H1 (cell line): ENCODE measurements around the gene PDXP. TPM values are rescaled to one million over a fixed set of nuclear protein-coding genes. Genes with fewer than 3 reads are reported as not detected.

Experiments used
- CTCF ChIA-PET: fragments of 300-600 bp; sonication (Branson Sonifier 250); formaldehyde crosslinking; loops from one replicate; lab custom pipeline; 2021; ENCODE audit not compliant: partially characterized antibody; lab: Charles Lee
- POLR2A ChIA-PET: fragments of 300-600 bp; sonication (Branson Sonifier 250); formaldehyde crosslinking; loops from one replicate; lab custom pipeline; 2021; ENCODE audit warnings: inconsistent platforms; ENCODE audit not compliant: partially characterized antibody; lab: Charles Lee
- DNase-seq, 2 experiments: peaks; one replicate each; pipeline versions ENCODE4 v3.0.0 to v3.0.0-alpha.2; 2010 to 2022; ENCODE audit warnings: low spot score in 2 of 2, low read depth in 1 of 2, mixed read lengths in 1 of 2
- FAIRE-seq: peaks from 2 replicates; lab custom pipeline; 2011; peaks lifted over from hg19 to GRCh38; lab: Jason Lieb, UNC
- H2AFZ ChIP-seq: 2 replicates; pipeline ENCODE4 v1.8.1; 2012; ENCODE audit warnings: low read length, inconsistent platforms
- H2AK5ac ChIP-seq: 2 replicates; pipeline ENCODE4 v1.6.1; 2013; ENCODE audit warnings: low read depth, low read length
- H2BK120ac ChIP-seq: replicated peaks from 2 replicates; pipeline ENCODE3; 2013; ENCODE audit warnings: low read depth, low read length, inconsistent platforms
- H2BK12ac ChIP-seq: 2 replicates; pipeline ENCODE4 v1.6.1; 2013; ENCODE audit warnings: low read depth, low read length
- H2BK15ac ChIP-seq: 2 replicates; pipeline ENCODE4 v1.6.1; 2013; ENCODE audit warnings: low read length
- H2BK20ac ChIP-seq: 2 replicates; pipeline ENCODE4 v1.6.1; 2013; ENCODE audit warnings: low read length
- H2BK5ac ChIP-seq: 2 replicates; pipeline ENCODE4 v1.6.1; 2013; ENCODE audit warnings: low read depth, low read length
- H3K14ac ChIP-seq: 2 replicates; pipeline ENCODE4 v1.6.1; 2013; ENCODE audit warnings: inconsistent platforms; ENCODE audit not compliant: insufficient read length
- H3K18ac ChIP-seq: 2 replicates; pipeline ENCODE4 v1.6.1; 2013; ENCODE audit warnings: low read length; ENCODE audit errors: extremely low read depth
- H3K23ac ChIP-seq: 2 replicates; pipeline ENCODE4 v1.6.1; 2013; ENCODE audit warnings: inconsistent platforms; ENCODE audit not compliant: insufficient read length
- H3K23me2 ChIP-seq: 2 replicates; pipeline ENCODE4 v1.6.1; 2013; ENCODE audit warnings: low read depth, low read length
- H3K27ac ChIP-seq: 2 replicates; pipeline ENCODE4 v1.6.1; 2011; ENCODE audit warnings: low read depth, low read length, inconsistent platforms
- H3K27me3 ChIP-seq, 4 experiments: replicated peaks in 1 of 4; 1 replicate in 1 of 4; 2 replicates in 3 of 4; pipeline versions ENCODE4 v1.6.1 to v1.8.1; 2011 to 2013; ENCODE audit warnings: low read length in 3 of 4, mild to moderate bottlenecking in 3 of 4, inconsistent platforms in 2 of 4, mixed read lengths in 2 of 4, moderate library complexity in 1 of 4; ENCODE audit not compliant: control insufficient read depth in 3 of 4, insufficient read depth in 3 of 4; ENCODE audit errors: extremely low read depth in 1 of 4
- H3K36me3 ChIP-seq, 4 experiments: 2 replicates each; pipeline versions ENCODE4 v1.6.1 to v1.8.1; 2011 to 2013; ENCODE audit warnings: mild to moderate bottlenecking in 4 of 4, low read length in 3 of 4, moderate library complexity in 2 of 4, control low read depth in 1 of 4, inconsistent platforms in 1 of 4; ENCODE audit not compliant: insufficient read depth in 4 of 4, control insufficient read depth in 2 of 4
- H3K4ac ChIP-seq: replicated peaks from 2 replicates; pipeline ENCODE3; 2013; ENCODE audit warnings: low read length, low read depth, mixed read lengths, inconsistent platforms; ENCODE audit not compliant: insufficient read length
- H3K4me1 ChIP-seq, 4 experiments: replicated peaks in 1 of 4; 1 replicate in 1 of 4; 2 replicates in 3 of 4; pipeline versions ENCODE4 v1.6.1 to v1.8.1; 2011 to 2013; ENCODE audit warnings: low read length in 3 of 4, inconsistent platforms in 2 of 4, mixed read lengths in 1 of 4; ENCODE audit not compliant: insufficient read depth in 4 of 4, control insufficient read depth in 3 of 4
- H3K4me2 ChIP-seq, 2 experiments: 2 replicates each; pipeline versions ENCODE4 v1.6.1 to v1.8.1; 2011 to 2013; ENCODE audit warnings: low read depth in 2 of 2, low read length in 2 of 2, control low read depth in 1 of 2, inconsistent platforms in 1 of 2, mild to moderate bottlenecking in 1 of 2; ENCODE audit not compliant: insufficient read depth in 1 of 2
- H3K4me3 ChIP-seq, 4 experiments: fragments of 200-600, 300-600 bp in 1 of 4; sonication (generic), shearing (Covaris generic), sonication (Bioruptor Twin) in 1 of 4; 2 replicates each; pipeline versions ENCODE4 v1.5.1 to v1.8.1; 2011 to 2016; ENCODE audit warnings: low read length in 4 of 4, low read depth in 3 of 4, control low read depth in 2 of 4, inconsistent platforms in 2 of 4, mild to moderate bottlenecking in 2 of 4, mixed read lengths in 1 of 4, moderate library complexity in 1 of 4; ENCODE audit not compliant: insufficient read depth in 2 of 4; ENCODE audit errors: extremely low read depth in 1 of 4
- H3K56ac ChIP-seq: replicated peaks from 2 replicates; pipeline ENCODE3; 2013; ENCODE audit warnings: low read depth, mild to moderate bottlenecking, mixed read lengths, low read length, inconsistent platforms; ENCODE audit not compliant: insufficient read length
- H3K79me1 ChIP-seq: 2 replicates; pipeline ENCODE4 v1.6.1; 2013; ENCODE audit warnings: low read depth, low read length, control low read depth
- H3K79me2 ChIP-seq, 2 experiments: 2 replicates each; pipeline versions ENCODE4 v1.6.1 to v1.8.1; 2012 to 2013; ENCODE audit warnings: low read length in 2 of 2, mild to moderate bottlenecking in 2 of 2, inconsistent platforms in 1 of 2; ENCODE audit not compliant: insufficient read depth in 2 of 2, control insufficient read depth in 1 of 2
- H3K9ac ChIP-seq, 4 experiments: replicated peaks in 1 of 4; 1 replicate in 1 of 4; 2 replicates in 3 of 4; pipeline versions ENCODE4 v1.6.1 to v1.8.1; 2011 to 2013; ENCODE audit warnings: low read depth in 3 of 4, low read length in 3 of 4, control low read depth in 2 of 4, mild to moderate bottlenecking in 2 of 4, moderate library complexity in 2 of 4, inconsistent platforms in 1 of 4; ENCODE audit errors: extremely low read depth in 1 of 4
- H3K9me3 ChIP-seq, 2 experiments: 2 replicates each; pipeline versions ENCODE4 v1.6.1 to v1.8.1; 2012 to 2013; ENCODE audit warnings: mild to moderate bottlenecking in 2 of 2, moderate library complexity in 2 of 2, control low read depth in 1 of 2, inconsistent platforms in 1 of 2, low read depth in 1 of 2, low read length in 1 of 2, mixed read lengths in 1 of 2; ENCODE audit not compliant: insufficient read depth in 2 of 2
- H4K20me1 ChIP-seq, 2 experiments: replicated peaks in 1 of 2; 2 replicates each; pipeline versions ENCODE3 to v1.8.1; 2011 to 2013; ENCODE audit warnings: inconsistent platforms in 2 of 2, low read length in 2 of 2, mild to moderate bottlenecking in 1 of 2; ENCODE audit not compliant: insufficient read depth in 2 of 2, control insufficient read depth in 1 of 2
- H4K5ac ChIP-seq: 2 replicates; pipeline ENCODE4 v1.6.1; 2013; ENCODE audit warnings: low read length, low read depth, mixed read lengths, inconsistent platforms; ENCODE audit not compliant: insufficient read length
- H4K8ac ChIP-seq: 2 replicates; pipeline ENCODE4 v1.8.0; 2013; ENCODE audit warnings: mild to moderate bottlenecking, moderate library complexity, low read length, inconsistent platforms; ENCODE audit not compliant: insufficient read depth; ENCODE audit errors: extremely low read depth
- H4K91ac ChIP-seq: replicated peaks from 2 replicates; pipeline ENCODE3; 2013; ENCODE audit warnings: low read length, mixed read lengths, inconsistent platforms; ENCODE audit not compliant: insufficient read length
- ATF2 ChIP-seq: IDR thresholded peaks from 2 replicates; pipeline ENCODE4 v1.6.1; 2012; ENCODE audit warnings: low read length, inconsistent platforms
- ATF3 ChIP-seq: IDR thresholded peaks from 2 replicates; pipeline ENCODE4 v1.6.1; 2011; ENCODE audit warnings: low read depth, mild to moderate bottlenecking, low read length; ENCODE audit not compliant: insufficient read depth
- CHD2 ChIP-seq: IDR thresholded peaks from 2 replicates; pipeline ENCODE4 v1.6.1; 2012; ENCODE audit warnings: low read length, improper control_type of control experiment
- FOSL1 ChIP-seq: IDR thresholded peaks from 2 replicates; pipeline ENCODE4 v1.6.1; 2011; ENCODE audit warnings: mild to moderate bottlenecking, low read depth, low read length, moderate library complexity; ENCODE audit not compliant: insufficient read depth
- GABPA ChIP-seq: IDR thresholded peaks from 2 replicates; pipeline ENCODE4 v1.6.1; 2011; ENCODE audit warnings: mild to moderate bottlenecking, low read length, moderate library complexity, borderline replicate concordance; ENCODE audit not compliant: insufficient read depth
- JUND ChIP-seq: IDR thresholded peaks from 2 replicates; pipeline ENCODE4 v1.6.1; 2011; ENCODE audit warnings: mild to moderate bottlenecking, improper control_type of control experiment, low read length
- NRF1 ChIP-seq: IDR thresholded peaks from 2 replicates; pipeline ENCODE4 v1.6.1; 2011; ENCODE audit warnings: mild to moderate bottlenecking, low read depth, low read length, improper control_type of control experiment
- SP2 ChIP-seq: IDR thresholded peaks from 2 replicates; pipeline ENCODE4 v1.6.1; 2012; ENCODE audit warnings: mild to moderate bottlenecking, low read length, inconsistent platforms
- SRF ChIP-seq: IDR thresholded peaks from 2 replicates; pipeline ENCODE4 v1.6.1; 2011; ENCODE audit warnings: mild to moderate bottlenecking, low read depth, low read length, moderate library complexity
- WGBS, 2 experiments: shearing (Covaris generic) in 1 of 2; methylation state at CpG; one replicate each; pipeline versions ENCODE4 v1.1.6 to v1.1.7; 2013 to 2015; ENCODE audit warnings: low lambda C conversion rate in 2 of 2, mixed read lengths in 2 of 2, inconsistent platforms in 1 of 2, low coverage in 1 of 2, missing lambda C conversion rate in 1 of 2; ENCODE audit not compliant: insufficient replicate concordance in 2 of 2, insufficient coverage in 1 of 2, insufficient read length in 1 of 2; ENCODE audit errors: extremely low coverage in 1 of 2, missing lambda C conversion rate in 1 of 2; 5-methylcytosine and 5-hydroxymethylcytosine counted together
- polyA plus RNA-seq, 7 experiments: library from polyadenylated mRNA; depleted of rRNA in 3 of 7; stranded (reverse) in 5 of 7; unstranded in 2 of 7; fragments of >200 nt in 5 of 7; fragments of 200-250 nt in 2 of 7; gene quantifications; 1 replicate in 5 of 7; 2 replicates in 1 of 7; 4 replicates in 1 of 7; pipeline versions ENCODE4 v1.2.1 to v1.2.3, GENCODE V29; 2011 to 2013; ENCODE audit warnings: missing spikeins in 2 of 7, mixed read lengths in 2 of 7
- total RNA-seq: library from RNA; stranded (reverse); fragmentation: NEBNext Ultra II Directional; extraction: Animal tissue kit (Norgen Biotek cat#: 25700); gene quantifications from 2 replicates; pipeline ENCODE4 v1.2.1, GENCODE V29; 2021

The PDXP gene
- total and polyA plus RNA-seq, 2 of the 8 experiments (the other 6 are each of a cell fraction or from before 2014, with no cell fraction given), result 36.6 to 67.7 TPM

GRCh38 chr22:37675930-37676735 is 17.6 kb downstream of the PDXP start:
- Histone ChIP-seq H3K4me2 (peak overlapping the region; percentile 63 to 78), H3K79me1 (no peaks in the 10 kb centered on the region), H3K56ac (no peak overlapping the region), H2BK120ac (peak overlapping the region; percentile 85), H2BK20ac (peak overlapping the region; percentile 72; the same call in 1 of the 2 replicates), H2AK5ac (no peak overlapping the region), H3K23me2 (peaks cover 2% of the 10 kb centered on the region; the same call in 1 of the 2 replicates), H3K23ac (no peak overlapping the region), H3K14ac (no peak overlapping the region), H2BK5ac (no peak overlapping the region), H3K4ac (no peak overlapping the region), H3K79me2 (no peaks in the 10 kb centered on the region), H2BK12ac (peak overlapping the region; percentile 55; the same call in 1 of the 2 replicates), H4K8ac (no peak overlapping the region; the same call in 1 of the 2 replicates), H3K27me3 (peaks cover 0 to 2% (median 0%) of the 10 kb centered on the region in 4 experiments; a peak in 1 of 7 replicates), H3K18ac (peak overlapping the region; percentile 56; the same call in 1 of the 2 replicates), H2AFZ (no peak overlapping the region), H3K9ac (no peak overlapping the region), H3K4me3 (peak overlapping the region in 2 of 4 experiments; percentile 28 to 63; a peak in 3 of 8 replicates), H4K91ac (peak overlapping the region; percentile 10), H3K27ac (no peak overlapping the region), H4K5ac (no peak overlapping the region), H3K36me3 (no peaks in the 10 kb centered on the region), H2BK15ac (peak overlapping the region; percentile 61; the same call in 1 of the 2 replicates), H4K20me1 (peaks cover 0 to 2% of the 10 kb centered on the region in 2 experiments), H3K4me1 (peaks cover 0 to 19% (median 13%) of the 10 kb centered on the region in 4 experiments; a peak in 6 of 7 replicates), H3K9me3 (no peaks in the 10 kb centered on the region)
- DNase-seq (peak in 1 of 2 experiments; percentile 53), FAIRE-seq (no peak)
- ChIA-PET CTCF (interaction anchor here (0.9 to 16.3 kb wide), 9 partner anchors 11 to 117 kb away, joined by 3 to 261 read pairs (median 3); partner anchors contain the start of genes SH3BP1 and TRIOBP), POLR2A (interaction anchor here (0.6 to 2.2 kb wide), 9 partner anchors 9 to 149 kb away, joined by 3 to 13 read pairs (median 4); partner anchors contain the start of genes GGA1, NOL12 and PDXP)
- WGBS, 2 experiments, result 61% methylated on average over 12 of the region's 17 CpGs; no CpG with 5 or more reads in 1 of the 2 experiments
- TF ChIP-seq FOSL1, result no peak
- TF ChIP-seq CHD2, result no peak
- TF ChIP-seq NRF1, result no peak
- TF ChIP-seq GABPA, result no peak
- TF ChIP-seq ATF2, result no peak
- no peak for TF ChIP-seq SRF
- TF ChIP-seq ATF3, result no peak
- no peak for TF ChIP-seq SP2
- no peak for TF ChIP-seq JUND
